GM23338 (cell line): ENCODE results near the gene NT5C3B. TPM values are rescaled to one million over a fixed set of nuclear protein-coding genes. Genes with fewer than 3 reads are reported as not detected.

ENCODE experiments used
- ATAC-seq: fragments of 200-7000 bp; cut with Tn5 transposase; 3 replicates; pipeline ENCODE4 v1.9.1; 2020
- DNase-seq: peaks from one replicate; pipeline ENCODE4 v3.0.0-alpha.2; 2015; ENCODE audit warnings: low spot score
- H2AFZ ChIP-seq: fragments of 200-600 bp; sonication (generic); 2 replicates; pipeline ENCODE4 v1.8.0; 2016; ENCODE audit warnings: antibody characterized with exemption, mild to moderate bottlenecking, moderate library complexity
- H3F3A ChIP-seq: fragments of 200-600 bp; sonication (generic); replicated peaks from 2 replicates; pipeline ENCODE4 v1.8.0; 2017; ENCODE audit warnings: antibody characterized with exemption, mixed run types, low read depth
- H3K27ac ChIP-seq: fragments of 200-600 bp; sonication (generic); 2 replicates; pipeline ENCODE4 v1.6.1; 2016; ENCODE audit warnings: low read depth
- H3K27me3 ChIP-seq: fragments of 200-600 bp; sonication (generic); 2 replicates; pipeline ENCODE4 v1.8.0; 2016; ENCODE audit warnings: mild to moderate bottlenecking, mixed run types, moderate library complexity; ENCODE audit not compliant: insufficient read depth
- H3K36me3 ChIP-seq: fragments of 200-600 bp; sonication (generic); 2 replicates; pipeline ENCODE4 v1.8.0; 2016; ENCODE audit warnings: mild to moderate bottlenecking; ENCODE audit not compliant: insufficient read depth
- H3K4me1 ChIP-seq: fragments of 200-600 bp; sonication (generic); 2 replicates; pipeline ENCODE4 v1.8.0; 2016; ENCODE audit warnings: mild to moderate bottlenecking, moderate library complexity; ENCODE audit not compliant: insufficient read depth
- H3K4me2 ChIP-seq: fragments of 200-600 bp; sonication (generic); 2 replicates; pipeline ENCODE4 v1.7.1; 2017; ENCODE audit warnings: mixed run types
- H3K4me3 ChIP-seq: fragments of 200-600 bp; sonication (generic); 2 replicates; pipeline ENCODE4 v1.6.1; 2016; ENCODE audit warnings: mixed run types
- H3K79me2 ChIP-seq: fragments of 200-600 bp; sonication (generic); replicated peaks from 2 replicates; pipeline ENCODE4 v1.8.0; 2017; ENCODE audit warnings: mild to moderate bottlenecking; ENCODE audit not compliant: insufficient read depth
- H3K9me2 ChIP-seq: fragments of 200-600 bp; sonication (generic); 2 replicates; pipeline ENCODE4 v1.8.0; 2017; ENCODE audit not compliant: insufficient read depth
- H4K20me1 ChIP-seq: fragments of 200-600 bp; sonication (generic); replicated peaks from 2 replicates; pipeline ENCODE4 v1.8.0; 2017; ENCODE audit warnings: mild to moderate bottlenecking; ENCODE audit not compliant: insufficient read depth
- H3K27ac Mint-ChIP-seq: 2 replicates; pipeline ENCODE4 v1.8.0; 2020; ENCODE audit warnings: inconsistent platforms, mild to moderate bottlenecking, moderate library complexity, mixed read lengths
- H3K27me3 Mint-ChIP-seq: 3 replicates; pipeline ENCODE4 v1.8.0; 2022; ENCODE audit warnings: low read depth, mild to moderate bottlenecking, moderate library complexity, mixed read lengths, inconsistent platforms; ENCODE audit not compliant: insufficient read depth, poor library complexity
- H3K36me3 Mint-ChIP-seq: 3 replicates; pipeline ENCODE4 v1.8.0; 2021; ENCODE audit warnings: low read depth, mild to moderate bottlenecking, inconsistent platforms, moderate library complexity, mixed read lengths
- H3K4me1 Mint-ChIP-seq: 3 replicates; pipeline ENCODE4 v1.8.0; 2020; ENCODE audit warnings: mild to moderate bottlenecking, inconsistent platforms, mixed read lengths
- H3K4me3 Mint-ChIP-seq: 3 replicates; pipeline ENCODE4 v1.8.0; 2021; ENCODE audit warnings: moderate library complexity, mild to moderate bottlenecking, inconsistent platforms, mixed read lengths
- H3K9me3 Mint-ChIP-seq: 3 replicates; pipeline ENCODE4 v1.8.0; 2020; ENCODE audit warnings: moderate library complexity, mild to moderate bottlenecking, inconsistent platforms, mixed read lengths
- CREB1 ChIP-seq: fragments of 250-450 bp; sonication (Bioruptor Pico); IDR thresholded peaks from 2 replicates; pipeline ENCODE4 v1.5.0; 2020; ENCODE audit warnings: low read depth, mild to moderate bottlenecking, moderate library complexity
- CTCF ChIP-seq, 2 experiments: fragments of 200-600 bp in 1 of 2; sonication (generic) in 1 of 2; conservative IDR thresholded peaks; 2 replicates each; pipeline versions ENCODE4 v1.5.1 to v1.6.1; 2016 to 2017; ENCODE audit warnings: antibody characterized with exemption in 2 of 2, low read depth in 2 of 2, mild to moderate bottlenecking in 2 of 2, moderate library complexity in 1 of 2
- EZH2 ChIP-seq: fragments of 200-600 bp; sonication (generic); IDR thresholded peaks from one replicate; pipeline ENCODE4 v1.8.0; 2017; ENCODE audit warnings: antibody characterized with exemption, mild to moderate bottlenecking, low read depth; ENCODE audit not compliant: unreplicated experiment
- EZH2phosphoT487 ChIP-seq: fragments of 200-600 bp; sonication (generic); IDR thresholded peaks from one replicate; pipeline ENCODE4 v1.8.1; 2018; ENCODE audit warnings: antibody characterized with exemption; ENCODE audit not compliant: unreplicated experiment
- NANOG ChIP-seq: IDR thresholded peaks from 2 replicates; pipeline ENCODE4 v1.6.1; 2016; ENCODE audit warnings: antibody characterized with exemption, borderline replicate concordance
- REST ChIP-seq: IDR thresholded peaks from one replicate; pipeline ENCODE4 v1.6.1; 2018; ENCODE audit warnings: antibody characterized with exemption; ENCODE audit not compliant: unreplicated experiment
- polyA plus RNA-seq: library from polyadenylated mRNA; unstranded; fragments of >200 nt; fragmentation: Nextera tagmentation; extraction: Ambion mirVana; gene quantifications from 2 replicates; pipeline ENCODE4 v1.2.1, GENCODE V29; 2016
- total RNA-seq: library from RNA; depleted of rRNA; stranded (reverse); fragments of >200 nt; shearing (Covaris generic); gene quantifications from 2 replicates; pipeline ENCODE4 v1.2.3, GENCODE V29; 2014
- TF ChIP-seq, protein P1 (sequence below): fragments of 250-450 bp; sonication (Bioruptor Pico); IDR thresholded peaks from 2 replicates; pipeline ENCODE4 v1.5.0; 2020; ENCODE audit warnings: mild to moderate bottlenecking, moderate library complexity
- TF ChIP-seq, protein P2 (sequence below): IDR thresholded peaks from 2 replicates; pipeline ENCODE4 v1.6.1; 2016; ENCODE audit warnings: antibody characterized with exemption

NT5C3B gene
- total and polyA plus RNA-seq, 2 experiments from 2014 or later, result 58.2 to 78.3 TPM

GRCh38 chr17:41792845-41793783 lies 42.9 kb downstream of the NT5C3B start (continued):
- TF ChIP-seq, protein P1, sequence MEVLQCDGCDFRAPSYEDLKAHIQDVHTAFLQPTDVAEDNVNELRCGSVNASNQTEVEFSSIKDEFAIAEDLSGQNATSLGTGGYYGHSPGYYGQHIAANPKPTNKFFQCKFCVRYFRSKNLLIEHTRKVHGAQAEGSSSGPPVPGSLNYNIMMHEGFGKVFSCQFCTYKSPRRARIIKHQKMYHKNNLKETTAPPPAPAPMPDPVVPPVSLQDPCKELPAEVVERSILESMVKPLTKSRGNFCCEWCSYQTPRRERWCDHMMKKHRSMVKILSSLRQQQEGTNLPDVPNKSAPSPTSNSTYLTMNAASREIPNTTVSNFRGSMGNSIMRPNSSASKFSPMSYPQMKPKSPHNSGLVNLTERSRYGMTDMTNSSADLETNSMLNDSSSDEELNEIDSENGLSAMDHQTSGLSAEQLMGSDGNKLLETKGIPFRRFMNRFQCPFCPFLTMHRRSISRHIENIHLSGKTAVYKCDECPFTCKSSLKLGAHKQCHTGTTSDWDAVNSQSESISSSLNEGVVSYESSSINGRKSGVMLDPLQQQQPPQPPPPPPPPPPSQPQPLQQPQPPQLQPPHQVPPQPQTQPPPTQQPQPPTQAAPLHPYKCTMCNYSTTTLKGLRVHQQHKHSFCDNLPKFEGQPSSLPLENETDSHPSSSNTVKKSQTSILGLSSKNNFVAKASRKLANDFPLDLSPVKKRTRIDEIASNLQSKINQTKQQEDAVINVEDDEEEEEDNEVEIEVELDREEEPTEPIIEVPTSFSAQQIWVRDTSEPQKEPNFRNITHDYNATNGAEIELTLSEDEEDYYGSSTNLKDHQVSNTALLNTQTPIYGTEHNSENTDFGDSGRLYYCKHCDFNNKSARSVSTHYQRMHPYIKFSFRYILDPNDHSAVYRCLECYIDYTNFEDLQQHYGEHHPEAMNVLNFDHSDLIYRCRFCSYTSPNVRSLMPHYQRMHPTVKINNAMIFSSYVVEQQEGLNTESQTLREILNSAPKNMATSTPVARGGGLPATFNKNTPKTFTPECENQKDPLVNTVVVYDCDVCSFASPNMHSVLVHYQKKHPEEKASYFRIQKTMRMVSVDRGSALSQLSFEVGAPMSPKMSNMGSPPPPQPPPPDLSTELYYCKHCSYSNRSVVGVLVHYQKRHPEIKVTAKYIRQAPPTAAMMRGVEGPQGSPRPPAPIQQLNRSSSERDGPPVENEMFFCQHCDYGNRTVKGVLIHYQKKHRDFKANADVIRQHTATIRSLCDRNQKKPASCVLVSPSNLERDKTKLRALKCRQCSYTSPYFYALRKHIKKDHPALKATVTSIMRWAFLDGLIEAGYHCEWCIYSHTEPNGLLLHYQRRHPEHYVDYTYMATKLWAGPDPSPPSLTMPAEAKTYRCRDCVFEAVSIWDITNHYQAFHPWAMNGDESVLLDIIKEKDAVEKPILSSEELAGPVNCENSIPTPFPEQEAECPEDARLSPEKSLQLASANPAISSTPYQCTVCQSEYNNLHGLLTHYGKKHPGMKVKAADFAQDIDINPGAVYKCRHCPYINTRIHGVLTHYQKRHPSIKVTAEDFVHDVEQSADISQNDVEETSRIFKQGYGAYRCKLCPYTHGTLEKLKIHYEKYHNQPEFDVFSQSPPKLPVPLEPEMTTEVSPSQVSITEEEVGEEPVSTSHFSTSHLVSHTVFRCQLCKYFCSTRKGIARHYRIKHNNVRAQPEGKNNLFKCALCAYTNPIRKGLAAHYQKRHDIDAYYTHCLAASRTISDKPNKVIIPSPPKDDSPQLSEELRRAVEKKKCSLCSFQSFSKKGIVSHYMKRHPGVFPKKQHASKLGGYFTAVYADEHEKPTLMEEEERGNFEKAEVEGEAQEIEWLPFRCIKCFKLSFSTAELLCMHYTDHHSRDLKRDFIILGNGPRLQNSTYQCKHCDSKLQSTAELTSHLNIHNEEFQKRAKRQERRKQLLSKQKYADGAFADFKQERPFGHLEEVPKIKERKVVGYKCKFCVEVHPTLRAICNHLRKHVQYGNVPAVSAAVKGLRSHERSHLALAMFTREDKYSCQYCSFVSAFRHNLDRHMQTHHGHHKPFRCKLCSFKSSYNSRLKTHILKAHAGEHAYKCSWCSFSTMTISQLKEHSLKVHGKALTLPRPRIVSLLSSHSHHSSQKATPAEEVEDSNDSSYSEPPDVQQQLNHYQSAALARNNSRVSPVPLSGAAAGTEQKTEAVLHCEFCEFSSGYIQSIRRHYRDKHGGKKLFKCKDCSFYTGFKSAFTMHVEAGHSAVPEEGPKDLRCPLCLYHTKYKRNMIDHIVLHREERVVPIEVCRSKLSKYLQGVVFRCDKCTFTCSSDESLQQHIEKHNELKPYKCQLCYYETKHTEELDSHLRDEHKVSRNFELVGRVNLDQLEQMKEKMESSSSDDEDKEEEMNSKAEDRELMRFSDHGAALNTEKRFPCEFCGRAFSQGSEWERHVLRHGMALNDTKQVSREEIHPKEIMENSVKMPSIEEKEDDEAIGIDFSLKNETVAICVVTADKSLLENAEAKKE (CRISPR knock-in tag), result no peak
- TF ChIP-seq EZH2 (no peak), CREB1 (CRISPR knock-in tag) (no peak)

DNA sequence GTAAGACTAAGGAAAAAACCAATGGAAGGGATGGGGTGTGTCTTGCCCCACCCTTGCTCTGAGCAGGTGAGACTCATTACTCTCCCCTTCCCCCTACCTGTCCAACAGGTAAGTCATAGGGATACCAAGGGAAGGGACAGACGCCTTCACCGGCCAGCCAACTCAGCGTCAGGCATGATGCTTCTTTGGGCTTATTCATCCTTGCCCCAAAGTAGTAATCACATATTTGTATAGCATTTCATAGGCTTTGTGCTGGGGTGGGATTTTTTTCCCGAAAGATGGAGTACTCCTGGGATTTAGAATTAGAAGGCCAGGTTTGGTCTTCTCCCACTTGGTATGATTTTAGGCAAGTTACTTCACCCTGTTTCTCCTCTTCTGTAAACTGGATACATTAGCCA lies 49.0 kb downstream of the NT5C3B start:
- Histone ChIP-seq H3K36me3 (no peaks in the 10 kb centered on the region), H3K79me2 (peaks cover 21% of the 10 kb centered on the region), H3K4me2 (0 out of 2 replicates have a peak overlapping the region, but pooled peaks have one; percentile 15), H2AFZ (no peak overlapping the region), H3K27ac (no peak overlapping the region), H3K27me3 (peaks cover 4% of the 10 kb centered on the region; the same call in 1 of the 2 replicates), H3F3A (peaks cover 12% of the 10 kb centered on the region; the same call in 1 of the 2 replicates), H3K4me3 (no peak overlapping the region), H4K20me1 (no peaks in the 10 kb centered on the region), H3K4me1 (peaks cover 18% of the 10 kb centered on the region), H3K9me2 (no peaks in the 10 kb centered on the region)
- H3K27me3 Mint-ChIP-seq, result peaks cover 34% of the 10 kb centered on the region
- TF ChIP-seq EZH2phosphoT487 (no peak), CTCF (conservative IDR thresholded peaks at IDR 0.05; ENCODE audit: low read depth in 2 of 2) (no peak), NANOG (no peak), REST (no peak), EZH2 (no peak)
- TF ChIP-seq, protein P2, sequence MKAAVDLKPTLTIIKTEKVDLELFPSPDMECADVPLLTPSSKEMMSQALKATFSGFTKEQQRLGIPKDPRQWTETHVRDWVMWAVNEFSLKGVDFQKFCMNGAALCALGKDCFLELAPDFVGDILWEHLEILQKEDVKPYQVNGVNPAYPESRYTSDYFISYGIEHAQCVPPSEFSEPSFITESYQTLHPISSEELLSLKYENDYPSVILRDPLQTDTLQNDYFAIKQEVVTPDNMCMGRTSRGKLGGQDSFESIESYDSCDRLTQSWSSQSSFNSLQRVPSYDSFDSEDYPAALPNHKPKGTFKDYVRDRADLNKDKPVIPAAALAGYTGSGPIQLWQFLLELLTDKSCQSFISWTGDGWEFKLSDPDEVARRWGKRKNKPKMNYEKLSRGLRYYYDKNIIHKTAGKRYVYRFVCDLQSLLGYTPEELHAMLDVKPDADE, result no peak
- H3K9me3 Mint-ChIP-seq, result no peaks in the 10 kb centered on the region
- H3K4me3 Mint-ChIP-seq, result peak overlapping the region; percentile 86
- H3K27ac Mint-ChIP-seq, result no peak overlapping the region; the same call in 1 of the 2 replicates
- no peaks in the 10 kb centered on the region; the same call in 2 of the 3 replicates for H3K36me3 Mint-ChIP-seq
- peaks cover 32% of the 10 kb centered on the region for H3K4me1 Mint-ChIP-seq
- DNase-seq (no peak), ATAC-seq (no peak)
